ENCODE measurements around the gene UBASH3A. TPM values are rescaled to one million over a fixed set of nuclear protein-coding genes. Genes with fewer than 3 reads are reported as not detected.

UBASH3A gene
- total RNA-seq, 1 experiment from 2014 or later: 0.07 TPM

GRCh38 chr21:42382915-42383314 lies 20.8 kb upstream of the UBASH3A start (continued):
- TF ChIP-seq ZBTB33 (IDR thresholded peaks at IDR 0.05; ENCODE audit: extremely low read depth, insufficient replicate concordance, low read length): no peak

- CTCF ChIA-PET: no interaction called here
- intact Hi-C loops (cut with micrococcal nuclease): loop anchor here (10.0 kb wide), 1 partner anchor 151 kb away; no protein-coding TSS in a partner anchor
- no TSS peak for BruUV-seq (replicated peaks)
These were observed 20.4 kb upstream of the UBASH3A start for GRCh38 chr21:42383331-42383730.

More at GRCh38 chr21:42383331-42383730, 20.4 kb upstream of the UBASH3A start:
- no peak for TF ChIP-seq POLR2AphosphoS5 (IDR thresholded peaks at IDR 0.05; ENCODE audit: low read depth, low read length)
- TF ChIP-seq RAD21 (IDR thresholded peaks at IDR 0.05; ENCODE audit: low read depth): no peak
- TF ChIP-seq SIN3A (IDR thresholded peaks at IDR 0.05; ENCODE audit: low read depth): no peak
- TF ChIP-seq ZBTB33 (IDR thresholded peaks at IDR 0.05; ENCODE audit: extremely low read depth, insufficient replicate concordance, low read length): no peak
- no peak for TF ChIP-seq REST (IDR thresholded peaks at IDR 0.05; ENCODE audit: low read depth)
- no peak for TF ChIP-seq FOSL1 (IDR thresholded peaks at IDR 0.05; ENCODE audit: low read depth)
- TF ChIP-seq CBX3 (IDR thresholded peaks at IDR 0.05; ENCODE audit: low read depth): no peak
- Histone ChIP-seq H3K27ac (ENCODE audit: low read depth, low read length) (no peak overlapping the region), H2AFZ (ENCODE audit: low read depth, low read length, poor library complexity, severe bottlenecking) (no peak overlapping the region), H3K36me3 (ENCODE audit: control insufficient read depth in 1 of 2, insufficient read depth in 2 of 2, low read length in 2 of 2) (no peaks in the 10 kb centered on the region), H3K4me1 (ENCODE audit: control insufficient read depth in 1 of 2, insufficient read depth in 2 of 2, low read length in 2 of 2) (peaks cover 0 to 3% of the 10 kb centered on the region in 2 experiments; a peak in 1 of 4 replicates), H3K79me2 (ENCODE audit: insufficient read depth, low read length) (no peaks in the 10 kb centered on the region), H3K9ac (ENCODE audit: low read length) (no peak overlapping the region), H3K9me2 (ENCODE audit: insufficient read depth) (no peaks in the 10 kb centered on the region), H3K27me3 (ENCODE audit: insufficient read depth, low read length) (no peaks in the 10 kb centered on the region), H4K20me1 (ENCODE audit: insufficient read depth) (no peaks in the 10 kb centered on the region), H3K4me2 (ENCODE audit: low read length) (no peak overlapping the region), H3K4me3 (replicated peaks in 1 of 2; ENCODE audit: low read depth in 1 of 2, low read length in 2 of 2) (no peak overlapping the region), H3K9me3 (ENCODE audit: control insufficient read depth in 1 of 2, insufficient read depth in 1 of 2, low read depth in 1 of 2, low read length in 2 of 2) (peaks cover 4 to 5% of the 10 kb centered on the region in 2 experiments; a peak in 2 of 4 replicates)
- POLR2A ChIA-PET: no interaction called here
- ATAC-seq (no peak), DNase-seq (ENCODE audit: low read depth, low spot score) (no peak)
- RAD21 ChIA-PET (ENCODE audit: low non-redundant PET in 1 of 2, low total read pairs in 2 of 2, uncharacterized antibody in 2 of 2, unreplicated experiment in 2 of 2): no interaction called here

Data from HCT116 (cell line).